GM23338 (cell line): ENCODE measurements around the gene PER3. TPM values are rescaled to one million over a fixed set of nuclear protein-coding genes. Genes with fewer than 3 reads are reported as not detected.

Source experiments
- ATAC-seq: fragments of 200-7000 bp; cut with Tn5 transposase; 3 replicates; pipeline ENCODE4 v1.9.1; 2020
- DNase-seq: peaks from one replicate; pipeline ENCODE4 v3.0.0-alpha.2; 2015; ENCODE audit warnings: low spot score
- H2AFZ ChIP-seq: fragments of 200-600 bp; sonication (generic); 2 replicates; pipeline ENCODE4 v1.8.0; 2016; ENCODE audit warnings: antibody characterized with exemption, mild to moderate bottlenecking, moderate library complexity
- H3F3A ChIP-seq: fragments of 200-600 bp; sonication (generic); replicated peaks from 2 replicates; pipeline ENCODE4 v1.8.0; 2017; ENCODE audit warnings: antibody characterized with exemption, mixed run types, low read depth
- H3K27ac ChIP-seq: fragments of 200-600 bp; sonication (generic); 2 replicates; pipeline ENCODE4 v1.6.1; 2016; ENCODE audit warnings: low read depth
- H3K27me3 ChIP-seq: fragments of 200-600 bp; sonication (generic); 2 replicates; pipeline ENCODE4 v1.8.0; 2016; ENCODE audit warnings: mild to moderate bottlenecking, mixed run types, moderate library complexity; ENCODE audit not compliant: insufficient read depth
- H3K36me3 ChIP-seq: fragments of 200-600 bp; sonication (generic); 2 replicates; pipeline ENCODE4 v1.8.0; 2016; ENCODE audit warnings: mild to moderate bottlenecking; ENCODE audit not compliant: insufficient read depth
- H3K4me1 ChIP-seq: fragments of 200-600 bp; sonication (generic); 2 replicates; pipeline ENCODE4 v1.8.0; 2016; ENCODE audit warnings: mild to moderate bottlenecking, moderate library complexity; ENCODE audit not compliant: insufficient read depth
- H3K4me2 ChIP-seq: fragments of 200-600 bp; sonication (generic); 2 replicates; pipeline ENCODE4 v1.7.1; 2017; ENCODE audit warnings: mixed run types
- H3K4me3 ChIP-seq: fragments of 200-600 bp; sonication (generic); 2 replicates; pipeline ENCODE4 v1.6.1; 2016; ENCODE audit warnings: mixed run types
- H3K79me2 ChIP-seq: fragments of 200-600 bp; sonication (generic); replicated peaks from 2 replicates; pipeline ENCODE4 v1.8.0; 2017; ENCODE audit warnings: mild to moderate bottlenecking; ENCODE audit not compliant: insufficient read depth
- H3K9me2 ChIP-seq: fragments of 200-600 bp; sonication (generic); 2 replicates; pipeline ENCODE4 v1.8.0; 2017; ENCODE audit not compliant: insufficient read depth
- H4K20me1 ChIP-seq: fragments of 200-600 bp; sonication (generic); replicated peaks from 2 replicates; pipeline ENCODE4 v1.8.0; 2017; ENCODE audit warnings: mild to moderate bottlenecking; ENCODE audit not compliant: insufficient read depth
- H3K27ac Mint-ChIP-seq: 2 replicates; pipeline ENCODE4 v1.8.0; 2020; ENCODE audit warnings: inconsistent platforms, mild to moderate bottlenecking, moderate library complexity, mixed read lengths
- H3K27me3 Mint-ChIP-seq: 3 replicates; pipeline ENCODE4 v1.8.0; 2022; ENCODE audit warnings: low read depth, mild to moderate bottlenecking, moderate library complexity, mixed read lengths, inconsistent platforms; ENCODE audit not compliant: insufficient read depth, poor library complexity
- H3K36me3 Mint-ChIP-seq: 3 replicates; pipeline ENCODE4 v1.8.0; 2021; ENCODE audit warnings: low read depth, mild to moderate bottlenecking, inconsistent platforms, moderate library complexity, mixed read lengths
- H3K4me1 Mint-ChIP-seq: 3 replicates; pipeline ENCODE4 v1.8.0; 2020; ENCODE audit warnings: mild to moderate bottlenecking, inconsistent platforms, mixed read lengths
- H3K4me3 Mint-ChIP-seq: 3 replicates; pipeline ENCODE4 v1.8.0; 2021; ENCODE audit warnings: moderate library complexity, mild to moderate bottlenecking, inconsistent platforms, mixed read lengths
- H3K9me3 Mint-ChIP-seq: 3 replicates; pipeline ENCODE4 v1.8.0; 2020; ENCODE audit warnings: moderate library complexity, mild to moderate bottlenecking, inconsistent platforms, mixed read lengths
- CREB1 ChIP-seq: fragments of 250-450 bp; sonication (Bioruptor Pico); IDR thresholded peaks from 2 replicates; pipeline ENCODE4 v1.5.0; 2020; ENCODE audit warnings: low read depth, mild to moderate bottlenecking, moderate library complexity
- CTCF ChIP-seq, 2 experiments: fragments of 200-600 bp in 1 of 2; sonication (generic) in 1 of 2; conservative IDR thresholded peaks; 2 replicates each; pipeline versions ENCODE4 v1.5.1 to v1.6.1; 2016 to 2017; ENCODE audit warnings: antibody characterized with exemption in 2 of 2, low read depth in 2 of 2, mild to moderate bottlenecking in 2 of 2, moderate library complexity in 1 of 2
- ETS1 ChIP-seq: IDR thresholded peaks from 2 replicates; pipeline ENCODE4 v1.6.1; 2016; ENCODE audit warnings: antibody characterized with exemption
- EZH2 ChIP-seq: fragments of 200-600 bp; sonication (generic); IDR thresholded peaks from one replicate; pipeline ENCODE4 v1.8.0; 2017; ENCODE audit warnings: antibody characterized with exemption, mild to moderate bottlenecking, low read depth; ENCODE audit not compliant: unreplicated experiment
- EZH2phosphoT487 ChIP-seq: fragments of 200-600 bp; sonication (generic); IDR thresholded peaks from one replicate; pipeline ENCODE4 v1.8.1; 2018; ENCODE audit warnings: antibody characterized with exemption; ENCODE audit not compliant: unreplicated experiment
- JUNB ChIP-seq: IDR thresholded peaks from one replicate; pipeline ENCODE4 v1.6.1; 2016; ENCODE audit warnings: antibody characterized with exemption; ENCODE audit not compliant: unreplicated experiment
- POLR2AphosphoS5 ChIP-seq: IDR thresholded peaks from 2 replicates; pipeline ENCODE4 v1.6.1; 2016; ENCODE audit warnings: antibody characterized with exemption, low read depth
- REST ChIP-seq: IDR thresholded peaks from one replicate; pipeline ENCODE4 v1.6.1; 2018; ENCODE audit warnings: antibody characterized with exemption; ENCODE audit not compliant: unreplicated experiment
- STAT1 ChIP-seq: IDR thresholded peaks from one replicate; pipeline ENCODE4 v1.6.1; 2016; ENCODE audit warnings: antibody characterized with exemption; ENCODE audit not compliant: unreplicated experiment
- ZNF331 ChIP-seq: fragments of 250-450 bp; sonication (Bioruptor Pico); IDR thresholded peaks from 2 replicates; pipeline ENCODE4 v1.5.0; 2020; ENCODE audit warnings: low read depth, mild to moderate bottlenecking, moderate library complexity
- ZNF462 ChIP-seq: fragments of 250-450 bp; sonication (Bioruptor Pico); IDR thresholded peaks from 2 replicates; pipeline ENCODE4 v1.5.0; 2020; ENCODE audit warnings: mild to moderate bottlenecking, moderate library complexity
- polyA plus RNA-seq: library from polyadenylated mRNA; unstranded; fragments of >200 nt; fragmentation: Nextera tagmentation; extraction: Ambion mirVana; gene quantifications from 2 replicates; pipeline ENCODE4 v1.2.1, GENCODE V29; 2016
- total RNA-seq: library from RNA; depleted of rRNA; stranded (reverse); fragments of >200 nt; shearing (Covaris generic); gene quantifications from 2 replicates; pipeline ENCODE4 v1.2.3, GENCODE V29; 2014

Gene PER3
- total and polyA plus RNA-seq, 2 experiments from 2014 or later, result 6.1 to 16.4 TPM

- no peaks in the 10 kb centered on the region for H3K36me3 ChIP-seq
- no peak overlapping the region for H3K27ac Mint-ChIP-seq
- H3K4me3 Mint-ChIP-seq, result no peak overlapping the region
- H3K27me3 Mint-ChIP-seq, result peaks cover 2% of the 10 kb centered on the region
- H3K9me3 Mint-ChIP-seq, result peaks cover 4% of the 10 kb centered on the region; the same call in 1 of the 3 replicates
- TF ChIP-seq POLR2AphosphoS5, result no peak
- no peak for TF ChIP-seq EZH2phosphoT487
- TF ChIP-seq STAT1, result no peak
- no peak for TF ChIP-seq CTCF (conservative IDR thresholded peaks at IDR 0.05; ENCODE audit: low read depth in 2 of 2)
- TF ChIP-seq ETS1, result no peak
- TF ChIP-seq ZNF331 (CRISPR knock-in tag), result no peak
- no peak for TF ChIP-seq REST
- no peak for TF ChIP-seq CREB1 (CRISPR knock-in tag)
- TF ChIP-seq ZNF462, result no peak
- TF ChIP-seq EZH2, result no peak
- TF ChIP-seq JUNB, result no peak
- no peaks in the 10 kb centered on the region for H3K4me1 ChIP-seq
- no peaks in the 10 kb centered on the region for H3K79me2 ChIP-seq
- H3K27me3 ChIP-seq, result no peaks in the 10 kb centered on the region
- no peak overlapping the region for H3K4me3 ChIP-seq
- peaks cover 28% of the 10 kb centered on the region; the same call in 2 of the 3 replicates for H3K36me3 Mint-ChIP-seq
- no peaks in the 10 kb centered on the region for H3F3A ChIP-seq
- ATAC-seq, result no peak
- H3K4me2 ChIP-seq, result no peak overlapping the region
- H4K20me1 ChIP-seq, result no peaks in the 10 kb centered on the region
- no peaks in the 10 kb centered on the region for H3K4me1 Mint-ChIP-seq
- no peak overlapping the region for H2AFZ ChIP-seq
- no peak overlapping the region for H3K27ac ChIP-seq
- DNase-seq, result no peak
- H3K9me2 ChIP-seq, result no peaks in the 10 kb centered on the region
Measured at GRCh38 chr1:7738044-7738443, 46.0 kb upstream of the PER3 start.
